ENCODE data around the gene ALG11.

DNA sequence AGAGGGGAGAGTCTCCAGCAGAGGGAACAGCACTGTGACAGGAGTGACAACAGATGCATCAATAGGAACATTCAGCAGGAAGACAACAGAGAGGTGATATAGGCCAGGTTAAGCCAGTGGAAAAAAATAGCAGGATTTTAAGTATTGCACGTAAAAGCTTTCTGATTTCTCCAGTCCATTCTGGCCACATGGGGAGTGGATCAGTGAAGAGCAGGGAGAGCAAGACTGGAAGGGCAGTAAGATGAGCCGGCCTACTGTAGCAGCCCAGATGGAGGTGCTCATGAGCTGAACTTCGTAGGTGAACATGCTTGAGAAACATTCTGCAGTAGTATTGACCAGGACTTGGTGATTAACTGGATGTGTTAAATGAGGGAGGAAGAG is 14.0 kb downstream of the ALG11 start:
- TF ChIP-seq EP300 (IDR thresholded peaks at IDR 0.05): no peak
- TF ChIP-seq, protein P1, sequence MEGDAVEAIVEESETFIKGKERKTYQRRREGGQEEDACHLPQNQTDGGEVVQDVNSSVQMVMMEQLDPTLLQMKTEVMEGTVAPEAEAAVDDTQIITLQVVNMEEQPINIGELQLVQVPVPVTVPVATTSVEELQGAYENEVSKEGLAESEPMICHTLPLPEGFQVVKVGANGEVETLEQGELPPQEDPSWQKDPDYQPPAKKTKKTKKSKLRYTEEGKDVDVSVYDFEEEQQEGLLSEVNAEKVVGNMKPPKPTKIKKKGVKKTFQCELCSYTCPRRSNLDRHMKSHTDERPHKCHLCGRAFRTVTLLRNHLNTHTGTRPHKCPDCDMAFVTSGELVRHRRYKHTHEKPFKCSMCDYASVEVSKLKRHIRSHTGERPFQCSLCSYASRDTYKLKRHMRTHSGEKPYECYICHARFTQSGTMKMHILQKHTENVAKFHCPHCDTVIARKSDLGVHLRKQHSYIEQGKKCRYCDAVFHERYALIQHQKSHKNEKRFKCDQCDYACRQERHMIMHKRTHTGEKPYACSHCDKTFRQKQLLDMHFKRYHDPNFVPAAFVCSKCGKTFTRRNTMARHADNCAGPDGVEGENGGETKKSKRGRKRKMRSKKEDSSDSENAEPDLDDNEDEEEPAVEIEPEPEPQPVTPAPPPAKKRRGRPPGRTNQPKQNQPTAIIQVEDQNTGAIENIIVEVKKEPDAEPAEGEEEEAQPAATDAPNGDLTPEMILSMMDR (IDR thresholded peaks at IDR 0.05): no peak
